ENCODE results near the gene RBM33. TPM values are rescaled to one million over a fixed set of nuclear protein-coding genes. Genes with fewer than 3 reads are reported as not detected.

RBM33 gene
- total RNA-seq, 8 experiments from 2014 or later: 13.3 to 52.0 (median 29.3) TPM

GRCh38 chr7:155738652-155739537 lies 94.4 kb downstream of the RBM33 start:
- no peak overlapping the region for H3K4me3 ChIP-seq
- no peaks in the 10 kb centered on the region for H3K4me1 ChIP-seq (replicated peaks in 1 of 2)
- WGBS, 10 experiments: 38 to 93% (median 70%) methylated on average over 5 to 13 of the region's 13 CpGs
- in situ Hi-C loops (cut with MboI; ENCODE audit: low pct_unique_long_range_greater_than_20kb in 2 of 9, low sequenced_read_pairs in 9 of 9, unreplicated experiment in 9 of 9): loop anchor here in 1 of 9 experiments (25.0 kb wide), 1 partner anchor 127 kb away; no protein-coding TSS in a partner anchor
- ATAC-seq (replicated peaks in 6 of 8): peak in 6 of 8 experiments; percentile 32 to 91 (median 79)
- H3K27ac ChIP-seq: no peak overlapping the region

GRCh38 chr7:155739538-155740143 lies 95.2 kb downstream of the RBM33 start:
- no peak overlapping the region for H3K4me3 ChIP-seq
- no peak for ATAC-seq (replicated peaks in 6 of 8)
- H3K27ac ChIP-seq: no peak overlapping the region
- 60 to 100% (median 98%) methylated on average over 1 to 4 of the region's 19 CpGs; no CpG with 5 or more reads in 2 of the 10 experiments for WGBS, 10 experiments
- H3K4me1 ChIP-seq (replicated peaks in 1 of 2): peaks cover 0 to 5% of the 10 kb centered on the region in 2 donors
- in situ Hi-C loops (cut with MboI; ENCODE audit: low pct_unique_long_range_greater_than_20kb in 2 of 9, low sequenced_read_pairs in 9 of 9, unreplicated experiment in 9 of 9): loop anchor here in 1 of 9 experiments (25.0 kb wide), 1 partner anchor 127 kb away; no protein-coding TSS in a partner anchor

- Histone ChIP-seq H3K4me1 (replicated peaks in 1 of 2) (peaks cover 0 to 6% of the 10 kb centered on the region in 2 donors), H3K27ac (no peak overlapping the region), H3K4me3 (no peak overlapping the region)
- ATAC-seq (replicated peaks in 6 of 8): no peak
- in situ Hi-C loops (cut with MboI; ENCODE audit: low pct_unique_long_range_greater_than_20kb in 2 of 9, low sequenced_read_pairs in 9 of 9, unreplicated experiment in 9 of 9): loop anchor here in 1 of 9 experiments (25.0 kb wide), 1 partner anchor 129 kb away; no protein-coding TSS in a partner anchor
- 45 to 85% (median 66%) methylated on average over 3 to 7 of the region's 8 CpGs; no CpG with 5 or more reads in 2 of the 10 experiments for WGBS, 10 experiments
Observed at GRCh38 chr7:155741082-155741481, 96.6 kb downstream of the RBM33 start.

GRCh38 chr7:155741805-155742204 lies 97.3 kb downstream of the RBM33 start:
- 92 to 100% (median 97%) methylated on average over 2 to 16 of the region's 16 CpGs for WGBS, 10 experiments
- Histone ChIP-seq H3K4me3 (no peak overlapping the region), H3K4me1 (replicated peaks in 1 of 2) (peaks cover 0 to 6% of the 10 kb centered on the region in 2 donors), H3K27ac (no peak overlapping the region)
- no peak for ATAC-seq (replicated peaks in 6 of 8)
- in situ Hi-C loops (cut with MboI; ENCODE audit: low pct_unique_long_range_greater_than_20kb in 2 of 9, low sequenced_read_pairs in 9 of 9, unreplicated experiment in 9 of 9): loop anchor here in 1 of 9 experiments (25.0 kb wide), 1 partner anchor 130 kb away; no protein-coding TSS in a partner anchor

- H3K4me3 ChIP-seq: no peak overlapping the region
- H3K4me1 ChIP-seq (replicated peaks in 1 of 2): peaks cover 0 to 6% of the 10 kb centered on the region in 2 donors
- no peak for ATAC-seq (replicated peaks in 6 of 8)
- H3K27ac ChIP-seq: no peak overlapping the region
- in situ Hi-C loops (cut with MboI; ENCODE audit: low pct_unique_long_range_greater_than_20kb in 2 of 9, low sequenced_read_pairs in 9 of 9, unreplicated experiment in 9 of 9): loop anchor here in 1 of 9 experiments (25.0 kb wide), 1 partner anchor 131 kb away; no protein-coding TSS in a partner anchor
- WGBS, 10 experiments: 76 to 100% (median 99%) methylated on average over 1 to 4 of the region's 4 CpGs
Observed at GRCh38 chr7:155743177-155743576, 98.7 kb downstream of the RBM33 start.

GRCh38 chr7:155744971-155745683 lies 100.7 kb downstream of the RBM33 start:
- Histone ChIP-seq H3K27ac (no peak overlapping the region), H3K4me3 (no peak overlapping the region), H3K4me1 (replicated peaks in 1 of 2) (peaks cover 0 to 6% of the 10 kb centered on the region in 2 donors)
- no peak for ATAC-seq (replicated peaks in 6 of 8)
- 79 to 100% (median 89%) methylated on average over 1 to 13 of the region's 17 CpGs; no CpG with 5 or more reads in 2 of the 10 experiments for WGBS, 10 experiments
- in situ Hi-C loops (cut with MboI; ENCODE audit: low pct_unique_long_range_greater_than_20kb in 2 of 9, low sequenced_read_pairs in 9 of 9, unreplicated experiment in 9 of 9): loop anchor here in 1 of 9 experiments (25.0 kb wide), 1 partner anchor 133 kb away; no protein-coding TSS in a partner anchor

- WGBS, 10 experiments: 87 to 100% (median 99%) methylated on average over 1 to 6 of the region's 9 CpGs; no CpG with 5 or more reads in 4 of the 10 experiments
- peaks cover 0 to 6% of the 10 kb centered on the region in 2 donors for H3K4me1 ChIP-seq (replicated peaks in 1 of 2)
- in situ Hi-C loops (cut with MboI; ENCODE audit: low pct_unique_long_range_greater_than_20kb in 2 of 9, low sequenced_read_pairs in 9 of 9, unreplicated experiment in 9 of 9): loop anchor here in 1 of 9 experiments (25.0 kb wide), 1 partner anchor 133 kb away; no protein-coding TSS in a partner anchor
- H3K27ac ChIP-seq: no peak overlapping the region
- no peak overlapping the region for H3K4me3 ChIP-seq
- ATAC-seq (replicated peaks in 6 of 8): no peak
Observed at GRCh38 chr7:155745737-155746136, 101.3 kb downstream of the RBM33 start.

- no peak for ATAC-seq (replicated peaks in 6 of 8)
- Histone ChIP-seq H3K27ac (no peak overlapping the region), H3K4me1 (replicated peaks in 1 of 2) (peaks cover 0 to 6% of the 10 kb centered on the region in 2 donors), H3K4me3 (no peak overlapping the region)
- in situ Hi-C loops (cut with MboI; ENCODE audit: low pct_unique_long_range_greater_than_20kb in 2 of 9, low sequenced_read_pairs in 9 of 9, unreplicated experiment in 9 of 9): loop anchor here in 1 of 9 experiments (25.0 kb wide), 1 partner anchor 134 kb away; no protein-coding TSS in a partner anchor
- 43 to 100% (median 94%) methylated on average over 1 to 2 of the region's 2 CpGs; no CpG with 5 or more reads in 2 of the 10 experiments for WGBS, 10 experiments
Observed at GRCh38 chr7:155746188-155746587, 101.7 kb downstream of the RBM33 start.

GRCh38 chr7:155747209-155747608 lies 102.7 kb downstream of the RBM33 start:
- peak in 2 of 8 experiments; percentile 27 to 64 for ATAC-seq (replicated peaks in 6 of 8)
- WGBS, 10 experiments: 57 to 100% (median 90%) methylated on average over 1 of the region's 1 CpG; no CpG with 5 or more reads in 3 of the 10 experiments
- Histone ChIP-seq H3K27ac (no peak overlapping the region), H3K4me1 (replicated peaks in 1 of 2) (peaks cover 0 to 6% of the 10 kb centered on the region in 2 donors), H3K4me3 (no peak overlapping the region)
- in situ Hi-C loops (cut with MboI; ENCODE audit: low pct_unique_long_range_greater_than_20kb in 2 of 9, low sequenced_read_pairs in 9 of 9, unreplicated experiment in 9 of 9): loop anchor here in 1 of 9 experiments (25.0 kb wide), 1 partner anchor 135 kb away; no protein-coding TSS in a partner anchor

- 63 to 100% (median 95%) methylated on average over 2 to 3 of the region's 3 CpGs; no CpG with 5 or more reads in 5 of the 10 experiments for WGBS, 10 experiments
- Histone ChIP-seq H3K27ac (no peak overlapping the region), H3K4me1 (replicated peaks in 1 of 2) (peaks cover 0 to 1% of the 10 kb centered on the region in 2 donors), H3K4me3 (no peak overlapping the region)
- in situ Hi-C loops (cut with MboI; ENCODE audit: low pct_unique_long_range_greater_than_20kb in 2 of 9, low sequenced_read_pairs in 9 of 9, unreplicated experiment in 9 of 9): loop anchor here in 1 of 9 experiments (25.0 kb wide), 1 partner anchor 137 kb away; no protein-coding TSS in a partner anchor
- no peak for ATAC-seq (replicated peaks in 6 of 8)
Observed at GRCh38 chr7:155749578-155749977, 105.1 kb downstream of the RBM33 start.

GRCh38 chr7:155750255-155751125 lies 106.0 kb downstream of the RBM33 start:
- Histone ChIP-seq H3K4me1 (replicated peaks in 1 of 2) (no peaks in the 10 kb centered on the region), H3K4me3 (no peak overlapping the region), H3K27ac (no peak overlapping the region)
- in situ Hi-C loops (cut with MboI; ENCODE audit: low pct_unique_long_range_greater_than_20kb in 2 of 9, low sequenced_read_pairs in 9 of 9, unreplicated experiment in 9 of 9): loop anchor here in 3 of 9 experiments (25.0 kb wide), 3 partner anchors 338 to 813 kb away; no protein-coding TSS in a partner anchor
- peak in 3 of 8 experiments; percentile 30 to 62 (median 38) for ATAC-seq (replicated peaks in 6 of 8)
- WGBS, 10 experiments: 42 to 100% (median 86%) methylated on average over 1 to 5 of the region's 5 CpGs

All from motor neuron (in vitro differentiated cells).